Measurements from ENCODE around the gene CCDC159.
"Not testable (repeated sequence)": the region's sequence is repeated elsewhere in the genome, so short reads cannot be mapped to it uniquely, and the experiment has no call there.

CCDC159 gene

DNA sequence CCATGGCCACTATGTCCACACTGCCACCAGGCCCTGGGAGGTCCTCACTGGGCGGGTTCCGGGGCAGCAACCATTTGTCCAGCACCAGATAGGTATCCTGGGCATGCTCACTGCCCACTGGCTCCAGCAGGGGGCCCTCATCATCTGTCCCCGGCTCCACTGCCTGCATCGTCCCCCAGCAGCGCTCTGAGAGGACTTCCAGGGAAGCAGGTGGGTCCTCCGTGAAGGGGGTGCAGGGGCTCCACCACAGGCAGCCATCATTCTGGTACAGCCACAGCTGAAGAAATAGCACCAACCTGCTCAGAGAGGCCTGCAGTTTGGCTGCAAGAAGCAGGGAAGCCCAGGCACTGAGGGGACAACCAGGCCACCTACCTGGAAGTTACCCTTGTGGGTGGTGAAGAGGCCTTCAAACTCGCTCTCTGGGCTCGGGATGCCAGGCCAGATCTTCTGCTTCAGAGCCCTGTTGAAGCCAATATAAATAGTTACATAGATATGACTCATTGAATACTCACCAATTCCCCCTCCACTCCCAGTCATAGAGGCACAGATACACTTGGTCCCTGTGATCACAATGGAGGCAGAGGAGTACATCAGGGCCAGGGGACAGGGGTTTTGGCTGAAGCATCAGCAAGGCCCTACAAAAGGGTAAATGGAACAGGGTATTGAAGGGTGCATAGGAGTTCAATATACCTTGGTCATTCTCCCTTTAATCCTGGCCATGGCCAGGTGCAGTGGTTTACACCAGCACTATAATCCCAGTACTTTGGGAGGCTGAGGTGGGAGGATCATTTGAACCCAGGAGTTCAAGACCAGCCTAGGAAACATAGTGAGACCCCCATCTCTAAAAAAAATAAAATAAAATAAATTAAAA is 32.2 kb downstream of the CCDC159 start:
- Histone ChIP-seq H3K9me3 (ENCODE audit: insufficient read depth, low read depth, low read length) (no peaks in the 10 kb centered on the region), H3K4me1 (ENCODE audit: insufficient read depth, low read length, poor library complexity, severe bottlenecking) (peaks cover 38% of the 10 kb centered on the region), H3F3A (ENCODE audit: low read depth) (no peaks in the 10 kb centered on the region), H3K4me2 (ENCODE audit: low read depth, low read length, poor library complexity, severe bottlenecking) (no peak overlapping the region), H3K4me3 (ENCODE audit: low read length, poor library complexity, severe bottlenecking) (no peak overlapping the region), H3K27me3 (ENCODE audit: insufficient read depth, low read length, poor library complexity, severe bottlenecking) (no peaks in the 10 kb centered on the region), H4K20me1 (ENCODE audit: insufficient read depth, low read length, poor library complexity, severe bottlenecking) (peaks cover 11% of the 10 kb centered on the region), H3K36me3 (ENCODE audit: insufficient read depth, low read length) (no peaks in the 10 kb centered on the region), H3K79me2 (ENCODE audit: insufficient read depth, low read length) (peaks cover 20% of the 10 kb centered on the region; the same call in 1 of the 2 replicates), H3K9ac (ENCODE audit: low read depth, low read length, poor library complexity, severe bottlenecking) (no peak overlapping the region), H2AFZ (ENCODE audit: low read length) (no peak overlapping the region), H3K9me2 (replicated peaks; ENCODE audit: low read depth, low read length) (no peaks in the 10 kb centered on the region)
- TF ChIP-seq, protein P1, sequence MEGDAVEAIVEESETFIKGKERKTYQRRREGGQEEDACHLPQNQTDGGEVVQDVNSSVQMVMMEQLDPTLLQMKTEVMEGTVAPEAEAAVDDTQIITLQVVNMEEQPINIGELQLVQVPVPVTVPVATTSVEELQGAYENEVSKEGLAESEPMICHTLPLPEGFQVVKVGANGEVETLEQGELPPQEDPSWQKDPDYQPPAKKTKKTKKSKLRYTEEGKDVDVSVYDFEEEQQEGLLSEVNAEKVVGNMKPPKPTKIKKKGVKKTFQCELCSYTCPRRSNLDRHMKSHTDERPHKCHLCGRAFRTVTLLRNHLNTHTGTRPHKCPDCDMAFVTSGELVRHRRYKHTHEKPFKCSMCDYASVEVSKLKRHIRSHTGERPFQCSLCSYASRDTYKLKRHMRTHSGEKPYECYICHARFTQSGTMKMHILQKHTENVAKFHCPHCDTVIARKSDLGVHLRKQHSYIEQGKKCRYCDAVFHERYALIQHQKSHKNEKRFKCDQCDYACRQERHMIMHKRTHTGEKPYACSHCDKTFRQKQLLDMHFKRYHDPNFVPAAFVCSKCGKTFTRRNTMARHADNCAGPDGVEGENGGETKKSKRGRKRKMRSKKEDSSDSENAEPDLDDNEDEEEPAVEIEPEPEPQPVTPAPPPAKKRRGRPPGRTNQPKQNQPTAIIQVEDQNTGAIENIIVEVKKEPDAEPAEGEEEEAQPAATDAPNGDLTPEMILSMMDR (conservative IDR thresholded peaks at IDR 0.05; ENCODE audit: low read length), result peak; percentile 73
- no peak for TF ChIP-seq EZH2phosphoT487 (IDR thresholded peaks at IDR 0.05; ENCODE audit: borderline replicate concordance)

DNA sequence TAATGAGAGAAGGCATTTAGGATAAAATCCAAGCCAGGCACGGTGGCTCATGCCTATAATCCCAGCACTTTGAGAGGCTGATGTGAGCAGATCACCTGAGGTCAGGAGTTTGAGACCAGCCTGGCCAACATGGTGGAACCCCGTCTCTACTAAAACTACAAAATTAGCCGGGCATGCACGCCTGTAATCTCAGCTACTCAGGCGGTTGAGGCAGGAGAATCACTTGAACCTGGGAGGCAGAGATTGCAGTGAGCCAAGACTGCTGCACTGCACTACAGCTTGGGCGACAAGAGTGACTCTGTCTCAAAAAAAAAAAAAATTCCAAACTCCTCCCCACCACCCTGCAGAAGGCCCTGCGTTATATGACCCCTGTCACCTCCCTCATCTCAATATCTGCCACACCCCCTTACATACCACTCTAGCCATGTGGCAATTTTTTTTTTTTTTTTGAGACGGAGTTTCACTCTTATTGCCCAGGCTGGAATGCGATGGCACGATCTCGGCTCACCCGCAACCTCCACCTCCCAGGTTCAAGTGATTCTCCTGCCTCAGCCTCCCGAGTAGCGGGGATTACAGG is 33.0 kb downstream of the CCDC159 start:
- H3K9ac ChIP-seq (ENCODE audit: low read depth, low read length, poor library complexity, severe bottlenecking); H4K20me1 ChIP-seq (ENCODE audit: insufficient read depth, low read length, poor library complexity, severe bottlenecking); H3K4me2 ChIP-seq (ENCODE audit: low read depth, low read length, poor library complexity, severe bottlenecking); H3K9me2 ChIP-seq (replicated peaks; ENCODE audit: low read depth, low read length); H3K4me3 ChIP-seq (ENCODE audit: low read length, poor library complexity, severe bottlenecking); H3F3A ChIP-seq (ENCODE audit: low read depth); H3K36me3 ChIP-seq (ENCODE audit: insufficient read depth, low read length); H3K9me3 ChIP-seq (ENCODE audit: insufficient read depth, low read depth, low read length); H2AFZ ChIP-seq (ENCODE audit: low read length); H3K27me3 ChIP-seq (ENCODE audit: insufficient read depth, low read length, poor library complexity, severe bottlenecking): not testable (repeated sequence)
- Histone ChIP-seq H3K4me1 (ENCODE audit: insufficient read depth, low read length, poor library complexity, severe bottlenecking) (peaks cover 36% of the 10 kb centered on the region), H3K79me2 (ENCODE audit: insufficient read depth, low read length) (peaks cover 15% of the 10 kb centered on the region; the same call in 1 of the 2 replicates)

DNA sequence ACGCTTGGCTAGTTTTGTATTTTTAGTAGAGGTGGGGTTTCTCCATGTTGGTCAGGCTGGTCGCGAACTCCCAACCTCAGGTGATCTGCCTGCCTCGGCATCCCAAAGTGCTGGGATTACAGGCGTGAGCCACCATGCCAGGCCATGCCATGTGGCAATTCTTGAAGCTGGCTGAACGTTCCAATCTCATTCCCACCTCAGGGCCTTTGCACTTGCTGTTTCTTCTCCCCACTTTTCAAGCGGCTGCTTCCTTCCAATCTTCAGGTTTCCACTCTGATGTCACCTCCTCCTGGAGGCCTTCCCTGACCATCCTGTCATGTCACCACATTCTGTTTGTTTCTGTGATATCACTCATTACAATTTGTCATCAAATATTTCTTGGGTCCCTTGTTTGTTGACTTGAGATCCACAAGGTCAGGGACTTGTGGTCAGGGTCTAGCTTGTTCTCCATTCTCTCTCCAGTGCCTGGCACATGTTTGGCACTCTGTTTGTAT is 33.6 kb downstream of the CCDC159 start:
- no peak for TF ChIP-seq EZH2phosphoT487 (IDR thresholded peaks at IDR 0.05; ENCODE audit: borderline replicate concordance)
- TF ChIP-seq, protein P1 (conservative IDR thresholded peaks at IDR 0.05; ENCODE audit: low read length), result no peak
- Histone ChIP-seq H3K36me3 (ENCODE audit: insufficient read depth, low read length) (no peaks in the 10 kb centered on the region), H3K27me3 (ENCODE audit: insufficient read depth, low read length, poor library complexity, severe bottlenecking) (no peaks in the 10 kb centered on the region), H3K4me2 (ENCODE audit: low read depth, low read length, poor library complexity, severe bottlenecking) (no peak overlapping the region), H3K9me3 (ENCODE audit: insufficient read depth, low read depth, low read length) (no peaks in the 10 kb centered on the region), H3K4me1 (ENCODE audit: insufficient read depth, low read length, poor library complexity, severe bottlenecking) (peaks cover 41% of the 10 kb centered on the region), H3K79me2 (ENCODE audit: insufficient read depth, low read length) (peaks cover 15% of the 10 kb centered on the region; the same call in 1 of the 2 replicates), H3K9me2 (replicated peaks; ENCODE audit: low read depth, low read length) (no peaks in the 10 kb centered on the region), H4K20me1 (ENCODE audit: insufficient read depth, low read length, poor library complexity, severe bottlenecking) (peaks cover 5% of the 10 kb centered on the region), H3K9ac (ENCODE audit: low read depth, low read length, poor library complexity, severe bottlenecking) (no peak overlapping the region), H3F3A (ENCODE audit: low read depth) (no peaks in the 10 kb centered on the region), H2AFZ (ENCODE audit: low read length) (no peak overlapping the region), H3K4me3 (ENCODE audit: low read length, poor library complexity, severe bottlenecking) (no peak overlapping the region)
